SKM-1 treated with dmso at 0.1 percent for 144 hours (cell line): ENCODE data around the gene OST4.
A peak's percentile ranks its signal among the peaks of the same experiment; 100 is the strongest.

Experiments
- DNase-seq: peaks from one replicate; lab custom pipeline; 2025; ENCODE audit not compliant: unreplicated experiment; lab: John Stamatoyannopoulos, UW

Gene OST4

GRCh38 chr2:27054721-27055120 lies 16.7 kb downstream of the OST4 start:
- DNase-seq, result no peak

GRCh38 chr2:27053776-27054175 lies 17.7 kb downstream of the OST4 start:
- DNase-seq, result no peak

- DNase-seq, result no peak
Measured at GRCh38 chr2:27053321-27053720, 18.1 kb downstream of the OST4 start.

- DNase-seq, result no peak
Measured at GRCh38 chr2:27051902-27052645, 19.4 kb downstream of the OST4 start.

GRCh38 chr2:27050996-27051901 lies 20.2 kb downstream of the OST4 start, which contains the start of gene AGBL5:
Gene AGBL5, plus strand, starts transcription at chr2:27051668. Its CDS starts 1,291 bp downstream, at chr2:27052959.
- peak; percentile 92 for DNase-seq

GRCh38 chr2:27050281-27050995 lies 21.0 kb downstream of the OST4 start:
- DNase-seq, result peak; percentile 94

GRCh38 chr2:27049422-27050280 lies 21.8 kb downstream of the OST4 start:
- DNase-seq, result no peak

GRCh38 chr2:27042985-27043634 lies 28.3 kb downstream of the OST4 start:
- DNase-seq, result no peak

GRCh38 chr2:27042159-27042661 lies 29.2 kb downstream of the OST4 start:
- no peak for DNase-seq

GRCh38 chr2:27041752-27042151 lies 29.7 kb downstream of the OST4 start:
- no peak for DNase-seq

GRCh38 chr2:27040282-27040681 lies 31.2 kb downstream of the OST4 start:
- no peak for DNase-seq

- no peak for DNase-seq
Measured at GRCh38 chr2:27039871-27040270, 31.6 kb downstream of the OST4 start.

- no peak for DNase-seq
Measured at GRCh38 chr2:27039426-27039825, 32.0 kb downstream of the OST4 start.

- no peak for DNase-seq
Measured at GRCh38 chr2:27038631-27039339, 32.7 kb downstream of the OST4 start.

- DNase-seq, result no peak
Measured at GRCh38 chr2:27038012-27038411, 33.4 kb downstream of the OST4 start.

- DNase-seq, result no peak
Measured at GRCh38 chr2:27033253-27033852, 38.1 kb downstream of the OST4 start.

GRCh38 chr2:27032495-27033252 lies 38.8 kb downstream of the OST4 start, which contains the start of gene TMEM214:
Gene TMEM214, plus strand, starts transcription at chr2:27032965. Its CDS starts 51 bp downstream, at chr2:27033016.
- peak; percentile 80 for DNase-seq

- DNase-seq, result no peak
Measured at GRCh38 chr2:27029051-27029450, 42.4 kb downstream of the OST4 start.
